Measurements from ENCODE around the gene ITGAD.

- TF ChIP-seq CTCF (IDR thresholded peaks at IDR 0.05) (no peak), POLR2A (IDR thresholded peaks at IDR 0.05) (no peak)
Observed at GRCh38 chr16:31439519-31439918, 46.4 kb downstream of the ITGAD start.
